Stomach (tissue), 9 donors: ENCODE data around the gene CHCT1. TPM values are rescaled to one million over a fixed set of nuclear protein-coding genes. Genes with fewer than 3 reads are reported as not detected.

Experiments
- DNase-seq, 2 donors: peaks; one replicate each; pipeline versions ENCODE4 v3.0.0 to v3.0.0-alpha.2; 2013 to 2019
- H3K27ac ChIP-seq, 5 donors: fragments of 200-600 bp in 4 of 5; sonication (generic) in 4 of 5; one replicate each; pipeline ENCODE4 v1.5.1; 2013 to 2019; ENCODE audit warnings: mild to moderate bottlenecking in 1 of 5, moderate library complexity in 1 of 5
- H3K27me3 ChIP-seq, 3 donors: fragments of 200-600 bp; sonication (generic); one replicate each; pipeline ENCODE4 v1.5.1; 2017 to 2019; ENCODE audit warnings: mixed run types in 1 of 3
- H3K36me3 ChIP-seq, 4 donors: fragments of 200-600 bp; sonication (generic); 1 replicate in 3 of 4; 2 replicates in 1 of 4; pipeline ENCODE4 v1.5.1; 2016 to 2019
- H3K4me1 ChIP-seq, 4 donors: fragments of 200-600 bp; sonication (generic); one replicate each; pipeline ENCODE4 v1.5.1; 2016 to 2019
- H3K4me3 ChIP-seq, 4 donors: fragments of 200-600 bp; sonication (generic) in 3 of 4; one replicate each; pipeline ENCODE4 v1.5.1; 2016 to 2019; ENCODE audit warnings: mild to moderate bottlenecking in 1 of 4
- H3K9me3 ChIP-seq, 4 donors: fragments of 200-600 bp; sonication (generic); one replicate each; pipeline ENCODE4 v1.5.1; 2016 to 2019
- CTCF ChIP-seq, 7 experiments: fragments of 450-650 bp in 4 of 7; fragments of 200-600 bp in 3 of 7; sonication (generic) in 3 of 7; IDR thresholded peaks; one replicate each; pipeline ENCODE4 v1.5.1; 2016 to 2019; ENCODE audit warnings: antibody characterized with exemption in 7 of 7, control low read depth in 2 of 7, mild to moderate bottlenecking in 1 of 7
- EP300 ChIP-seq: sonication (generic); formaldehyde crosslinking; IDR thresholded peaks from one replicate; pipeline ENCODE4 v1.6.1; 2017; ENCODE audit warnings: antibody characterized with exemption
- POLR2A ChIP-seq, 4 donors: fragments of 450-650 bp; IDR thresholded peaks; one replicate each; pipeline ENCODE4 v1.6.1; 2016; ENCODE audit warnings: antibody characterized with exemption in 4 of 4, control low read depth in 2 of 4, mild to moderate bottlenecking in 1 of 4, moderate library complexity in 1 of 4
- POLR2AphosphoS5 ChIP-seq, 3 donors: sonication (generic); formaldehyde crosslinking; IDR thresholded peaks; one replicate each; pipeline ENCODE4 v1.6.1; 2016; ENCODE audit warnings: antibody characterized with exemption in 3 of 3
- WGBS, 5 donors: extraction: QIAGEN DNeasy Blood & Tissue Kit in 3 of 5; methylation state at CpG; one replicate each; pipeline versions ENCODE4 v1.1.5 to v1.1.7; 2013 to 2018; 5-methylcytosine and 5-hydroxymethylcytosine counted together
- intact Hi-C: fragments of 100-400 bp; cut with DNase I; formaldehyde crosslinking; loops from one replicate; pipeline ENCODE4 v1.15.1; 2023; ENCODE audit warnings: low total_unique reads
- polyA plus RNA-seq, 3 donors: library from polyadenylated mRNA; stranded (reverse); fragments of 200-250 nt; gene quantifications; one replicate each; pipeline ENCODE4 v1.2.3, GENCODE V29; 2013
- total RNA-seq, 5 donors: library from RNA; depleted of rRNA; stranded (reverse); fragments of >200 nt; gene quantifications; one replicate each; pipeline versions ENCODE4 v1.1.0 to v1.2.3, GENCODE V29; 2014 to 2016
- donor health status: healthy with polysubstance abuse.
- donor health status: Bipolar disorder and iron deficiency.
- donor health status: healthy.

Gene CHCT1
- total and polyA plus RNA-seq, 8 donors: not detected

- Histone ChIP-seq H3K27me3 (peaks cover 0 to 8% (median 0%) of the 10 kb centered on the region in 3 donors), H3K36me3 (no peaks in the 10 kb centered on the region), H3K4me1 (no peaks in the 10 kb centered on the region), H3K27ac (no peak overlapping the region), H3K4me3 (no peak overlapping the region), H3K9me3 (no peaks in the 10 kb centered on the region)
- WGBS, 5 donors: 64 to 77% (median 70%) methylated on average over 3 of the region's 3 CpGs
- TF ChIP-seq POLR2AphosphoS5 (IDR thresholded peaks at IDR 0.05): no peak
- no peak for TF ChIP-seq EP300
- TF ChIP-seq POLR2A (IDR thresholded peaks at IDR 0.05): no peak
- TF ChIP-seq CTCF (IDR thresholded peaks at IDR 0.05): no peak
- no peak for DNase-seq
- intact Hi-C loops: no loop called here
Measured at GRCh38 chr17:60406887-60407286, 15.4 kb upstream of the CHCT1 start.

GRCh38 chr17:60410001-60410400 lies 12.3 kb upstream of the CHCT1 start:
- TF ChIP-seq POLR2A (IDR thresholded peaks at IDR 0.05) (no peak), CTCF (IDR thresholded peaks at IDR 0.05) (no peak), POLR2AphosphoS5 (IDR thresholded peaks at IDR 0.05) (no peak), EP300 (no peak)
- WGBS, 5 donors: 91 to 98% (median 94%) methylated on average over 4 of the region's 4 CpGs

GRCh38 chr17:60412701-60413100 lies 9.6 kb upstream of the CHCT1 start:
- H3K9me3 ChIP-seq: no peaks in the 10 kb centered on the region
- no peak overlapping the region for H3K4me3 ChIP-seq
- 78 to 89% (median 87%) methylated on average over 3 of the region's 3 CpGs for WGBS, 5 donors
- intact Hi-C loops: no loop called here
- H3K36me3 ChIP-seq: no peaks in the 10 kb centered on the region
- H3K27ac ChIP-seq: no peak overlapping the region
- no peak for DNase-seq
- TF ChIP-seq POLR2A (IDR thresholded peaks at IDR 0.05): no peak
- no peak for TF ChIP-seq POLR2AphosphoS5 (IDR thresholded peaks at IDR 0.05)
- TF ChIP-seq CTCF (IDR thresholded peaks at IDR 0.05): no peak
- no peak for TF ChIP-seq EP300
- H3K4me1 ChIP-seq: no peaks in the 10 kb centered on the region
- no peaks in the 10 kb centered on the region for H3K27me3 ChIP-seq

More at GRCh38 chr17:60410001-60410400, 12.3 kb upstream of the CHCT1 start:
- intact Hi-C loops: no loop called here
- Histone ChIP-seq H3K27me3 (peaks cover 0 to 8% (median 0%) of the 10 kb centered on the region in 3 donors), H3K4me3 (no peak overlapping the region), H3K36me3 (no peaks in the 10 kb centered on the region), H3K9me3 (no peaks in the 10 kb centered on the region), H3K4me1 (no peaks in the 10 kb centered on the region), H3K27ac (no peak overlapping the region)
- no peak for DNase-seq

- WGBS, 5 donors: 91 to 100% (median 94%) methylated on average over 1 of the region's 1 CpG
- no peaks in the 10 kb centered on the region for H3K4me1 ChIP-seq
- TF ChIP-seq CTCF (IDR thresholded peaks at IDR 0.05) (no peak), EP300 (no peak), POLR2A (IDR thresholded peaks at IDR 0.05) (no peak), POLR2AphosphoS5 (IDR thresholded peaks at IDR 0.05) (no peak)
Measured at GRCh38 chr17:60415146-60415545, 7.1 kb upstream of the CHCT1 start.

More at GRCh38 chr17:60415146-60415545, 7.1 kb upstream of the CHCT1 start:
- Histone ChIP-seq H3K36me3 (no peaks in the 10 kb centered on the region), H3K4me3 (no peak overlapping the region), H3K27me3 (no peaks in the 10 kb centered on the region), H3K9me3 (no peaks in the 10 kb centered on the region), H3K27ac (no peak overlapping the region)
- intact Hi-C loops: no loop called here
- DNase-seq: no peak
